Fibroblast of peridontal ligament (primary cell): Measurements from ENCODE around the gene PERM1.

Experiments used
- DNase-seq: peaks from one replicate; pipeline ENCODE4 v3.0.0-alpha.2; 2010; ENCODE audit errors: extremely low read depth

The PERM1 gene

DNA sequence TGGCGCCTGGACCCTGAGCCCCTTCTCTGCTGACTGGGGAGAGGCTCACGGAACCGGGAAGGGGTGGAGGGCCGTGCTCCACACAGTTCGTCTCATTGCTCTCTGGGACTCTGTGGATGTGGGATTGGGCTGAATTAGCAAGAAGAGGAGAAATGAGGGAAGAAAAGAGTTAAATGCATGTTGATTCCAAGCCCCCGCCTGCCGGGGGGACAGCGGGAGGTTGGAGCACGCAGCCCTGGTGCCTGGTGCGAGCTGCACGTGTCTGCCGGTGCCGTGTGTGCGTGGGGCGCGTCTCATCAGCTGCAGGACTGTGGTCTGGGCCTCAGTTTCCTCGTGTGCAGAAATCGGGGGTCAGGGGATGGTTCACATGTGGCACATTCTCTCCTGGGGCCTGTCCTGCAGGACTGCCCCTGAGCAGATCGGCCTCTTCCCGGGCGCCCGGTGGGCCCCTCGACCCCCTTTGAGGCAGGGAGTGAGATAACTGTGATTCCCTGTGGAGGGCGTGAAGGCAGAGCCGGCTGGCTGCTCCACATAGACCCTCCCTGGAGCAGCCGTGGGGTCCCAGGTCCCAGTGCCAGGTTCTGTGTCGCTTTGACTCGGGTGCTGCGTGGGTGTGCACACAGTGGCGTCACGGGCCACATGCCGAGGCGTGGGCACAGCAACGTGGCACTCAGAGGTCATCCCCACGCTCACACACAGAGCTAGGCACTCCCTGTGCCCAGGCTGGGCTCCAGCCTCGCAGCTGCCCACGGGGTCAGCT lies 46.7 kb downstream of the PERM1 start:
- no peak for DNase-seq

DNA sequence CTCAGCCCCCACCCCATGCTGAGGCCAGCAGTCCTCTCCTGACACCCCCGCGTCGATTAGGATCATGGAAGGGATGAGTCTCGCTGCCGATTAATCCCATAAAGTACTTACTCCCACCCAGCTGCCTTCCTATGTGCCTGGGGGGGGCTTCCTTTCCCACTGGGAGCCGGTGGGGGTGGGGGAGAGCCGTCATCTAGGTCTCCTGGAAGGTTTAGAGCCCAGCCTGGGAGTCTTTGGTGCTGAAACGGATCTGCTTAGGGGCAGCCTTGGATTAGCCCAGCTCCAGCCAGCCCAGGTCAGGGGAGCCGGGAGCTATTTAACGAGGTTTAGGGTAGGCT lies 48.3 kb downstream of the PERM1 start:
- DNase-seq = no peak

DNA sequence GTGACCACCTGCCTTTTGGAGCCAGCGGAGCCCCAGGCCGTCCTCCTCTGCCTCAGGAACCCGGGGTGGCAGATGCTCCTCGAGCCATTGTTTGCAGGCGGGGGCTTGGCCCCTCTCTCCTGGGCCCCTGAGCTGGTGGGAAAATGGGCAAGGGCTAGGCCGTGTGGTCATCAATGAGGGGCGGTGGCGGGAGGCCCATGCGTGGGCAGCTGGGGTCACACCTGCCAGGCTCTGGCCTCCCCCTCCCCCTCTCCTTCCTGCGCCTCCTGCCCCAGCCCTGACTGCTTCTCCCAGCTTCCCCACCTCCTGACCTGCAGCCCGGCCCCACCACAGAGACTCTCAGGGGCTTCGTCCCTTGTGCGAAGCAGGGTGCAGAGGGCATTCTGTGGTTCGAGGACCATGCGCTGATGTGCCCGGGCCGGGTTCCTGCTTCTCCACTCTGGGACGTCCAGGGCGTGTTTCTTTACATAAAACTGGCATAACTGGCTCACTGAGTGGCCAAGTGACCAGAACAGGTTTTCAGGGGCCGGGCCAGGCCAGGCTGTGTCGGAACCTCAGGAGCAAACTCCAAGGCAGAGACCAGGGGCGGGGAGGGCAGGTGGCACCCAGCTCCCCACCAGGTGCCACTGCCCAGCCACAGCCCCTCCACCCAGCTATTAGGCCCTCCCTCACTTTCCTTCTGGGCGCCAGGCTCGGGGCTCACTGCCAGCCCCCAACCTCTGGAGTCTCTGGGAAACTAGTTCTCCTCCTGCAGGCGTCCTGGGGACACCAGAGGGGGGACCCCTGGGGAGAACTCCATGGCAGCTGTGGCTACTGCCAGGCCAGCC lies 48.9 kb downstream of the PERM1 start:
- DNase-seq = no peak

DNA sequence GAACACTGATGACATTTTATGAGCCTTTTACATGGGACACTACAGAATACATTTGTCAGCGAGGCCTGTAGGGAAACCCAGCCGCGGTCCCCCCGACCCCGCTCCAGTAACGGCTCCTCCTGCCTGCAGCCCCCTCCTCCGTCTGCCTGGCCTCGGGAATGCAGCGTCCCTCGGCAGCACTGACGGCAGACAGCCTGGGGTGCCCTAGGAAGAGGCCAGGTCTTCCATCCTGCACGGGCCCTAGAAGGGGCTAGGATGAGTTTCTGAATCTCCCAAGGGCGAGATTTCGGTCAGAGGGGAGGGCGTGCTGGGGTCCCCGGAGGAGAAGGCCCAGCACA lies 49.8 kb downstream of the PERM1 start:
- no peak for DNase-seq

DNA sequence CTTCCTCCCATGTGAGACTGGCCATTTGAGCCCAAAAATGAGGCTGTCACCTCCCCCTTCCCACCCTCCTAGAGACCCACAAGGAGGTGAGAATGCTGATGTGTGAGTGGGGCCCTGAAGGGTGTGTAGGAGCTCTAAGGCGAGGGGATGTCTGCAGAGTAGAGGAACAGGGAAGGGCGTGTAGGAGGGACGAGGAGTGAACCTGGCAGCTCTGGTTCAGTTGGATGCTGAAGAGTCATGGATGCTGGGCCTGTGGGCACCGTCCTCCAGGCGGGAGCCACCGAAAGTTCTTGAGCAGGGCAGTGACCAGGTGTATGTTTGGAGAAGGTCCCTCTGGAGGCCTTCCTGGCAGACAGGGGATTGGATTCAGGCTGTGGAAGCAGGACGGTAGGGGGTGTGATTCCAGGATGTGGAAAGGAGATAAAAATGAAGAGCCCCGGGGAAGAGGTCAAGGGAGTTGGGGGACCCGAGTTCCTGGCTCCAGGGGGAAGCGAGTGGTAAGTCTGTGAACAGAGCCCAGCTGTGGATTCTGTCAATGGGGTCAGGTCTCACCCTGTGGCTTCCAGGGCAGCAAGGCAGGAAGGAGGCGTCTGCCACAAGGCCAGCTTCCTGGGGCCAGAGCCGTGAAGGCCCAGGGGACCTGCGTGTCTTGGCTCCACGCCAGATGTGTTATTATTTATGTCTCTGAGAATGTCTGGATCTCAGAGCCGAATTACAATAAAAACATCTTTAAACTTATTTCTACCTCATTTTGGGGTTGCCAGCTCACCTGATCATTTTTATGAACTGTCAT lies 50.3 kb downstream of the PERM1 start:
- DNase-seq = no peak

DNA sequence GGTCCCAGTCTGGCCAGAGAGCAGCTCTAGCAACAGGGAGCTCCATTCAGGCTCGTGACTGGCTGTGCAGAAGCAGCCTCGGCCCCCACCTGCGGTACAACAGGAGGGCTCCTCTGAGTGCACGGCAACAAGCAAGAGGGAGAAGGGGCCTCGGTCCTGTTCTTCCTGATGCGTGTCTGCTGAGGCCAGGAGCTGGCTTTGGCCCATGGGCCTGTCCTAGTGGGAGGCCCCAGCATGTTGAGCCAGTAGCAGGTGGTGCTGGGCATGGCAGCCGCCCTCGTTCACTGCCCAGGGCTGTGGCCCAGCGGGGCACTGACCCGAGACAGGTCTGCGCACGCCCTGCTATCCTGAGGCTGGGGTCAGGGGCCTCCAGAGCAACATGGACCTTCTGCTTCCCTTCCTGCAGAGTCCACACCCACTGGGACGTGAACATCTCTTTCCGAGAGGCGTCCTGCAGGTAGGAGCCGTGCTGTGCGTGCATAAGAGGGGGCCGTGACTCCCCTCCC lies 51.2 kb downstream of the PERM1 start:
- no peak for DNase-seq

DNA sequence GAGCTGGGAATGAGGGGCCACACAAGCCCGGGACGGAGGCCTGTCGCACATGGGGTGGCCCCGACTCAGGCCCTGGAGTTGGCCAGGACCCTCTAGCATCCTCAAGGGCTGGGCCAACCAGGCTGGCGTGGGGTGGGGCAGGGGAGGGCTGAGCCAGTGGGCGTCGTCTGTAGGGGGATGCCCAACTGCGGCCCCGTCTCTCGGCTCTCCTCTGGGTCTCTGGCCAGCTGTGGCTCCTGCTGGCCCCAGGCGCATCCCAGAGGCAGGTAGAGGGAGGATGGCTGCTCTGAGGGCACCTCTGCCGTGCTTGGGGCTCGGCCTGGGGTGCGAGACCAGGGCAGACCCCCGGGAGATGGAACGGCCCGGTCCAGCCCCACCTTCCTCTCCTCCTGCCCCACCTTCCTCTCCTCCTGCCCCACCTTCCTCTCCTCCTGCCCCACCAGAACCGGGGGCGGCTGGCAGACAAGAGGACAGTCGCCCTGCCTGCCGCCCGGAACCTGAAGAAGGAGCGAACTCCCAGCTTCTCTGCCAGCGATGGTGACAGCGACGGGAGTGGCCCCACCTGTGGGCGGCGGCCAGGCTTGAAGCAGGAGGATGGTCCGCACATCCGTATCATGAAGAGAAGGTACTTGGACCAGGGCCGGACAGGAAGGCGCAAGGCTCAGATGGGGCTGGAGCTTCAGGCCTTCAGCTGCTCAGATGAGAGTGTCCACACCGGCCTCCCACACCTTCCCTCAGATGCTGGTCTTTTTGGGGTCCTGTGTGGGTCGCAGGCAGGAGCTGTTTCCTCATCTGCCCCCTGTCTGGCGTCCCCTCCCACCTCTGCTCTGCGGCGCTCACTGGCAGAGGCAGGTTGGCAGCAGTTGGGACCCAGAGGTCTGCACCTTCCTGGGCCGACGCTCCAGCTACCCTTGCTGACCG lies 51.9 kb downstream of the PERM1 start:
- DNase-seq = no peak

DNA sequence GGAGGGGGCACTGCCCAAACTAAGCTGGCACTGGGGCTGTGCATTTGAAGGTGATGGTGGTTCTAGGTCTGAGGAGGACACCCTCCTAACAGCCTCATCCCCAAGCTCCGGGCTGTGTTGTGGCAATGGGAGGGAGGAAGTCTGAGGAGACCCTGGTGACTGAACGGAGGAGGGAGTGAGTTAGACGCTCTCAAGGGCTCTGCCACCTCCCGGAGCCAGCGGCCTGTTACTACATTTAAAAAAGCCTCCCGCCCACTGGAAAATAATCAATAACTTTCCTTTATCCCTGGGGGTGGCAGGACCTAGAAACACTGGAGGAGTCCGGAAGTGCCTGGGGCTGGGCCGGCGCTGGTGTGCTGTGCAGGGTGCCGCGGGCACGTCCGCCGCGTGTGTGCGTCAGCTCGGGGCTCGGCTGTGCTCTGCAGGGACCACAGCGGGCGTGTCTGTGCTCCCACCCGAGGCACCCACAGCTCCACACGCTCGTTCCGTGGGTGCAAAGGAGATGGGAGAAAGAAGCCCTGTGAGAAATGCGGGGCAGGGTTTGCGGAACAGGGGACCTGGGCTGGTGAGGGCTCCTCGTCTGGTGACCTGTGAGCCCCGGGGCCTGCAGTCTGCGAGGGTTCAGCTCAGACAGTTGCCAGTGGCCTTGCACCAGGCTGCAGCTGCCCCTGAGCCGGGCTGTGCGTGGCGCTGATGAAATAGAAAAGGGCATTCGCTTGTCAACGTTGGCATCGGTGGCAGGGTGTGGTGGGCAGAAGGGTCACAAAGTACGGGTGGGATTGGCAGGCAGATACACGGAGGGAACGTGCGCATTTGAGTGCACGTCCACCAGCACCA lies 52.9 kb downstream of the PERM1 start:
- DNase-seq = no peak

DNA sequence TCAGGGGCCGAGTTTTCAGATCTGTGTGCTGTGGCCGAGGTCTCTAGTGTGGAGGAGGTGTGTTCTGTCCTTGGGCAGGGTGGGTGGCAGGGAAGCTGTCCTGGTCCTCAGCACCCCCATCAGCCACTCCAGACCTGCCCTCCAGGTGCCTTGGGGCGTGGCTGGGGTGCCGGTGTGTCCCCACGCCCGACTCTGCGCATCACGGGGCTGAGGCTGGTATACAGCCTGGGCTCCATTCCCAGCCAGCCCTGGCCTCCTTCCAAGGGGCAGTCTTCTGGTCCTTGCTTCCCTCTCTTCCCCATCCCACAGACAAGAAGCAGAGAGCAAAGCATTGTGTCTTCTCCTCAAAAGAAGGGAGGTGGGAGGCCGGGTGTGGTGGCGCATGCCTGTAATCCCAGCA lies 54.1 kb downstream of the PERM1 start:
- DNase-seq = no peak

DNA sequence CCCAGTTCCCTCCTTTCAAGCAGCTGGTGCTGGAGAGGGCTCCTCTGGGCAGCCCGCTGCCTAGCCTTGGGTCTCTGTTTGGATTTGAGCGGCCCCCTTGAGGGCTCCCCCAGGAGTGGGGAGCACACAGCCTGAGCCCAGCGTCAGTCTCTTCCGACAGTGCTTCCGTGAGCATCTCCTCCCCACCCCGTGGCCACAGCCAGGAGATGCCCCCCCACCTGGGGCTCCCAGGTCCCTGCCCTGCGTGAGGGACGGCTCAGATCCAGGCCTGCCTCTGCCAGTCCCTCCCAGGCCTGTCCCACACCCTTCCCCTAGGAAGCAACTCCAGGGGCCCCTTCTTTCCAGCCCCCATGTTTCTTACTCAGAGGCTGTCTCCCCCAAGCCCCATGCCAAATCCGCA lies 54.7 kb downstream of the PERM1 start:
- DNase-seq = no peak

DNA sequence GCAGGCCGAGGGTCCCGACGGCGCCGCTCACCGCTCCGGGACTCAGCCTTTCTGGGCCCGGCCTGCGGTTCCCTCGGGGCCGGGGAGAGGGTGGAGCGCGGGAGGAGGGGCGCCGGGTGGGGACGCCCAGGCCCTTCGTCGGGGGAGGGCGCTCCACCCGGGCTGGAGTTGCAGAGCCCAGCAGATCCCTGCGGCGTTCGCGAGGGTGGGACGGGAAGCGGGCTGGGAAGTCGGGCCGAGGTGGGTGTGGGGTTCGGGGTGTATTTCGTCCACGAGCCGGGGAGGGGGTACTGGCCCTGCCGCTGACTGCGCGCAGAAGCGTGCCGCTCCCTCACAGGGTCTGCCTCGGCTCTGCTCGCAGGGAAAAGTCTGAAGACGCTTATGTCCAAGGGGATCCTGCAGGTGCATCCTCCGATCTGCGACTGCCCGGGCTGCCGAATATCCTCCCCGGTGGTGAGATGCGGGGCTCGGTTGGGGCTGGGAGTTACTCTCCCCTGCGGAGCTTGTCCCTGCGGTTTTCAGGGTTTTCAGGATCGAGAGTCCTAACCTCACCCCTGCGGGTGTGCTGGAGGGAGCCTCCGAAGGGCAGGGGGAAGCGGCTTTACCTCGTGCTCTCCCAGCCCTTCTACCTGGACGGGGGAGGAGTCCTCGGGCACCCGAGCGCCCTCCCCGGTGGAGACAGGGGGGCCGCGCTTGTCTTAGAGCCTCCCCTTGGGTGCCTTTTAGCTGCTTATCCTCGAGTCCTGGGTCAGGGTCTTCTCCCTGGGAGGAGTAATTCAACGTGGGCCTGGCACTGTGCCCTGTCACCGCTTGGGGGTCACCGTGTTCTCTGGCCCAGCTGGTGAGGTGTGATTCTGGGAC lies 56.1 kb downstream of the PERM1 start:
- DNase-seq = no peak
